KMS-11 (cell line): ENCODE results near the gene PRKCE.

Experiments used
- H2AFZ ChIP-seq: fragments of 200-600 bp; sonication (generic); 2 replicates; pipeline ENCODE4 v1.6.1; 2016; ENCODE audit warnings: antibody characterized with exemption, mixed run types, low read depth
- H3K27ac ChIP-seq: fragments of 200-600 bp; sonication (generic); 2 replicates; pipeline ENCODE4 v1.6.1; 2016; ENCODE audit warnings: mild to moderate bottlenecking, mixed run types
- H3K27me3 ChIP-seq: fragments of 200-600 bp; sonication (generic); 2 replicates; pipeline ENCODE4 v1.6.1; 2017; ENCODE audit warnings: mild to moderate bottlenecking, low read depth, mixed run types, moderate library complexity; ENCODE audit not compliant: insufficient read depth
- H3K36me3 ChIP-seq: fragments of 200-600 bp; sonication (generic); 2 replicates; pipeline ENCODE4 v1.6.1; 2017; ENCODE audit warnings: mild to moderate bottlenecking, mixed run types; ENCODE audit not compliant: insufficient read depth
- H3K4me1 ChIP-seq: fragments of 200-600 bp; sonication (generic); 2 replicates; pipeline ENCODE4 v1.6.1; 2016; ENCODE audit warnings: mild to moderate bottlenecking, low read depth, mixed run types; ENCODE audit not compliant: poor library complexity, severe bottlenecking
- H3K4me2 ChIP-seq: fragments of 200-600 bp; sonication (generic); 2 replicates; pipeline ENCODE4 v1.7.0; 2016; ENCODE audit warnings: mild to moderate bottlenecking, mixed run types
- H3K4me3 ChIP-seq: fragments of 200-600 bp; sonication (generic); IDR thresholded peaks from 2 replicates; pipeline ENCODE4 v1.6.1; 2017; ENCODE audit warnings: low read depth, low read length, mixed read lengths; ENCODE audit not compliant: insufficient read depth
- H3K79me2 ChIP-seq: fragments of 200-600 bp; sonication (generic); 2 replicates; pipeline ENCODE4 v1.6.1; 2016; ENCODE audit warnings: low read depth, mixed run types; ENCODE audit not compliant: insufficient read depth
- H3K9ac ChIP-seq: fragments of 200-600 bp; sonication (generic); 2 replicates; pipeline ENCODE4 v1.6.1; 2016; ENCODE audit warnings: mild to moderate bottlenecking, mixed run types
- H4K20me1 ChIP-seq: fragments of 200-600 bp; sonication (generic); 2 replicates; pipeline ENCODE4 v1.6.1; 2016; ENCODE audit warnings: mild to moderate bottlenecking, mixed run types; ENCODE audit not compliant: insufficient read depth
- TF ChIP-seq, protein P1 (sequence below): fragments of 200-600 bp; sonication (generic); conservative IDR thresholded peaks from 2 replicates; pipeline ENCODE4 v1.6.1; 2017; ENCODE audit warnings: low read depth, mild to moderate bottlenecking, antibody characterized with exemption, low read length, moderate library complexity, mixed read lengths

Gene PRKCE

DNA sequence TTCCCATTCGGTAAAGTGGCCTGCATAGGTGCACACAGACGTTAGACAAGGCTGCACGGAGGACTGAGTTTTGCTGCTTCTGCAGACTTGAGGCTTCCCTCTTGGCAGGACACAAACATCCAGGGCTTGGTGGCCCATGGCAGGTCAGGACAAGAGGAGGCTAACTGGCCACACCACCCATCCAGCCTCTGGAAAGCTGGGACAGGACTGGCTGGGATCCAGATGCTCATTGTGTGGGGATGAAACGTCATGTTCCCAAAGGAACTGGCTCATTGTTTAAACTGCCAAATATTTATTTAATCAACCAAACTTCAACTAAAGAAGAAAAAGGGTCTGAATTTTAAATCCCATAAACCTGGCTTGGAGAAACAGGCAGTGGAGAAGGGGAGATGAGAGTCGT, 406.7 kb downstream of the PRKCE start:
- Histone ChIP-seq H3K4me3 (no peak overlapping the region), H3K79me2 (no peaks in the 10 kb centered on the region), H3K9ac (no peak overlapping the region), H3K4me1 (no peaks in the 10 kb centered on the region), H3K4me2 (no peak overlapping the region), H2AFZ (no peak overlapping the region), H3K36me3 (no peaks in the 10 kb centered on the region), H3K27ac (no peak overlapping the region), H4K20me1 (no peaks in the 10 kb centered on the region), H3K27me3 (no peaks in the 10 kb centered on the region)
- TF ChIP-seq, protein P1, sequence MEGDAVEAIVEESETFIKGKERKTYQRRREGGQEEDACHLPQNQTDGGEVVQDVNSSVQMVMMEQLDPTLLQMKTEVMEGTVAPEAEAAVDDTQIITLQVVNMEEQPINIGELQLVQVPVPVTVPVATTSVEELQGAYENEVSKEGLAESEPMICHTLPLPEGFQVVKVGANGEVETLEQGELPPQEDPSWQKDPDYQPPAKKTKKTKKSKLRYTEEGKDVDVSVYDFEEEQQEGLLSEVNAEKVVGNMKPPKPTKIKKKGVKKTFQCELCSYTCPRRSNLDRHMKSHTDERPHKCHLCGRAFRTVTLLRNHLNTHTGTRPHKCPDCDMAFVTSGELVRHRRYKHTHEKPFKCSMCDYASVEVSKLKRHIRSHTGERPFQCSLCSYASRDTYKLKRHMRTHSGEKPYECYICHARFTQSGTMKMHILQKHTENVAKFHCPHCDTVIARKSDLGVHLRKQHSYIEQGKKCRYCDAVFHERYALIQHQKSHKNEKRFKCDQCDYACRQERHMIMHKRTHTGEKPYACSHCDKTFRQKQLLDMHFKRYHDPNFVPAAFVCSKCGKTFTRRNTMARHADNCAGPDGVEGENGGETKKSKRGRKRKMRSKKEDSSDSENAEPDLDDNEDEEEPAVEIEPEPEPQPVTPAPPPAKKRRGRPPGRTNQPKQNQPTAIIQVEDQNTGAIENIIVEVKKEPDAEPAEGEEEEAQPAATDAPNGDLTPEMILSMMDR: no peak

- H3K27ac ChIP-seq: no peak overlapping the region
- H3K79me2 ChIP-seq: no peaks in the 10 kb centered on the region
- H3K9ac ChIP-seq: no peak overlapping the region
- no peaks in the 10 kb centered on the region for H3K36me3 ChIP-seq
- H4K20me1 ChIP-seq: no peaks in the 10 kb centered on the region
- H3K4me2 ChIP-seq: no peak overlapping the region
- H2AFZ ChIP-seq: no peak overlapping the region
- H3K4me1 ChIP-seq: no peaks in the 10 kb centered on the region
- TF ChIP-seq, protein P1: peak; percentile 87
- no peak overlapping the region for H3K4me3 ChIP-seq
- H3K27me3 ChIP-seq: no peaks in the 10 kb centered on the region
These were observed 411.4 kb downstream of the PRKCE start for GRCh38 chr2:46062637-46063412.

- Histone ChIP-seq H3K4me1 (no peaks in the 10 kb centered on the region), H3K4me2 (no peak overlapping the region)
- TF ChIP-seq, protein P1: no peak
These were observed 412.9 kb downstream of the PRKCE start for GRCh38 chr2:46064396-46064795.

DNA sequence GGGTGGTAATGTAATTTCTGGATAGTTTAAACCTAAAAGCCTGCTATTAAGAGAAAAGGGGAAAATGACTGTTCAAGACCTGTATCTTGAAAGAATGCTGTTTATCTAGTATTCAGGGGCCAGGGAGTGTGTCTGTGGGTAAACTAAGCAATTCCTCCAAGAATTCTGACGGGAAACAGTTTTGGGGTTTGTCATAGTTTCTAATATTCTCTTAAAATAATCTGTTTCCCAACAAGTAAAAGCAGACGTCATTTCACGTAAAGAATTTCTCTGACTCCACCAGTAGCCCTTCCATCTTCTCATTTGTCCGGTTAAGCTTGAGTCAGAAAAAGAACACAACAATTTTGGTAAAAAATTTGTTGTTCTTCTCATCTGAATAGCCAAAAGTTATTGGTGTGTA, 413.7 kb downstream of the PRKCE start:
- H4K20me1 ChIP-seq: no peaks in the 10 kb centered on the region
- no peaks in the 10 kb centered on the region for H3K27me3 ChIP-seq
- H3K4me1 ChIP-seq: no peaks in the 10 kb centered on the region
- H2AFZ ChIP-seq: no peak overlapping the region
- H3K27ac ChIP-seq: no peak overlapping the region
- H3K4me2 ChIP-seq: no peak overlapping the region
- no peaks in the 10 kb centered on the region for H3K36me3 ChIP-seq
- H3K79me2 ChIP-seq: no peaks in the 10 kb centered on the region
- H3K9ac ChIP-seq: no peak overlapping the region
- TF ChIP-seq, protein P1: no peak
- H3K4me3 ChIP-seq: no peak overlapping the region

More at GRCh38 chr2:46064396-46064795, 412.9 kb downstream of the PRKCE start:
- no peaks in the 10 kb centered on the region for H3K36me3 ChIP-seq
- H3K27me3 ChIP-seq: no peaks in the 10 kb centered on the region
- no peak overlapping the region for H3K4me3 ChIP-seq
- no peak overlapping the region for H3K27ac ChIP-seq
- no peaks in the 10 kb centered on the region for H4K20me1 ChIP-seq
- H3K9ac ChIP-seq: no peak overlapping the region
- no peak overlapping the region for H2AFZ ChIP-seq
- H3K79me2 ChIP-seq: no peaks in the 10 kb centered on the region
